Vagina (tissue), 2 donors: ENCODE results near the gene SULF2. TPM values are rescaled to one million over a fixed set of nuclear protein-coding genes. Genes with fewer than 3 reads are reported as not detected.
A peak's percentile ranks its signal among the peaks of the same experiment; 100 is the strongest.

Experiments
- DNase-seq, 2 donors: peaks; one replicate each; pipeline ENCODE4 v3.0.0-alpha.2; 2017; ENCODE audit errors: extremely low spot score in 2 of 2
- H3K27ac ChIP-seq: fragments of 200-600 bp; sonication (generic); one replicate; pipeline ENCODE4 v1.5.1; 2019
- H3K27me3 ChIP-seq: fragments of 200-600 bp; sonication (generic); one replicate; pipeline ENCODE4 v1.5.1; 2019
- H3K36me3 ChIP-seq, 2 donors: fragments of 200-600 bp; sonication (generic); one replicate each; pipeline ENCODE4 v1.5.1; 2017 to 2019
- H3K4me1 ChIP-seq: fragments of 200-600 bp; sonication (generic); one replicate; pipeline ENCODE4 v1.5.1; 2019
- H3K4me3 ChIP-seq, 2 donors: fragments of 200-600 bp; sonication (generic); 1 replicate in 1 of 2; 2 replicates in 1 of 2; pipeline ENCODE4 v1.5.1; 2016 to 2019
- H3K9me3 ChIP-seq: fragments of 200-600 bp; sonication (generic); one replicate; pipeline ENCODE4 v1.5.1; 2019
- CTCF ChIP-seq, 3 experiments: fragments of 450-650 bp in 2 of 3; fragments of 200-600 bp in 1 of 3; sonication (generic) in 1 of 3; IDR thresholded peaks; one replicate each; pipeline ENCODE4 v1.5.1; 2017 to 2019; ENCODE audit warnings: antibody characterized with exemption in 3 of 3, mild to moderate bottlenecking in 2 of 3, moderate library complexity in 2 of 3
- POLR2A ChIP-seq, 2 donors: fragments of 450-650 bp; IDR thresholded peaks; one replicate each; pipeline ENCODE4 v1.6.1; 2017; ENCODE audit warnings: antibody characterized with exemption in 2 of 2, mild to moderate bottlenecking in 2 of 2, moderate library complexity in 2 of 2
- POLR2AphosphoS5 ChIP-seq, 2 donors: sonication (generic); formaldehyde crosslinking; IDR thresholded peaks; one replicate each; pipeline ENCODE4 v1.9.0; 2017; ENCODE audit warnings: antibody characterized with exemption in 2 of 2, mild to moderate bottlenecking in 2 of 2, low read depth in 1 of 2; ENCODE audit not compliant: insufficient read depth in 1 of 2
- intact Hi-C: fragments of 100-400 bp; cut with DNase I; formaldehyde crosslinking; loops from one replicate; pipeline ENCODE4 v1.15.1; 2023
- total RNA-seq: library from RNA; depleted of rRNA; stranded (reverse); fragments of >200 nt; gene quantifications from one replicate; pipeline ENCODE4 v1.2.3, GENCODE V29; 2016

Gene SULF2
- total RNA-seq, 1 donor from 2014 or later, result 157 TPM

DNA sequence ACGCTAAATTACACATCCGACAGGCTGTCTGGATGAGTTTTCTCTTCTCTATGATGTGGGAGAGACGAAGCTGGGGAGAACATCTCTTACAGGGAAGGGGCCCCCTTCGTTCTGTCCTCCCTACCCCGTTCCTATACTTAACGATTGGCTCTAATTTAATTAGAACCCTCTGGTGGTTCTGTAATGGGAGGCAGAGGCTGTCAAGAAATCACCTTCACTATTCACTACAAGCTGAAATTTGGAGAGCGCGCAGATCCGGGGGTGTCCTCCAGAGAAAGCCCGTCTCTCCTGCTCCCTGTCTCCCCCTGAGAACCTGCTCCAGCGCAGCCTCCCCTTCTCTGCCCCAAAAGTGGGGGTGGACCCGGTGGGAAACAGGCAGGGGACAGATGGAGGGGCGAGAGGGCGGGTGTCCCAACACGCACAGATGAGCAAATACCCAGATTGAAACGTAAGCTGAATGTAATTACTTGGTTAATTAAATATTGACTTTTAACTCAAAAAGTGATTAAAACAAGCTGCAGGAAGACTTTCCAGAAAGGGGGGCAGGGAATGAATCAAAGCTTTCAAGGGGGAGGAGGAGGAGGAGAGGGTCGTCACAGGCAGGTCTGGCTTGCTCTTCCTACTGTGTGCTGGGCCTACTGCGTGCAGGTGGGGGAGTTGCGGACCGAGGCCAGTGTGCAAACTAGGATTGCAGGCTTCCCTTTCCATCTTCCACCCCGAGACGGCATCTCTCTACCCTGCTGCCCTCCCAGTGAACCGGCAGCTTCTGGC is 1.3 kb downstream of the SULF2 start:
- no peaks in the 10 kb centered on the region for H3K27me3 ChIP-seq
- peak overlapping the region; percentile 80 for H3K27ac ChIP-seq
- no peak for DNase-seq
- H3K4me1 ChIP-seq, result peaks cover 45% of the 10 kb centered on the region
- intact Hi-C loops, result loop anchor here (10.0 kb wide), 3 partner anchors 59 to 411 kb away; no protein-coding TSS in a partner anchor
- TF ChIP-seq CTCF (IDR thresholded peaks at IDR 0.05) (no peak), POLR2A (IDR thresholded peaks at IDR 0.05) (no peak), POLR2AphosphoS5 (IDR thresholded peaks at IDR 0.05; ENCODE audit: insufficient read depth in 1 of 2, low read depth in 1 of 2) (no peak)
- no peaks in the 10 kb centered on the region for H3K36me3 ChIP-seq
- no peaks in the 10 kb centered on the region for H3K9me3 ChIP-seq
- peak overlapping the region; percentile 66 for H3K4me3 ChIP-seq

GRCh38 chr20:47782920-47783552 is 2.2 kb downstream of the SULF2 start:
- intact Hi-C loops, result loop anchor here (10.0 kb wide), 3 partner anchors 58 to 412 kb away; no protein-coding TSS in a partner anchor
- peaks cover 49% of the 10 kb centered on the region for H3K4me1 ChIP-seq

GRCh38 chr20:47782076-47782475 is 3.2 kb downstream of the SULF2 start:
- no peak for TF ChIP-seq POLR2AphosphoS5 (IDR thresholded peaks at IDR 0.05; ENCODE audit: insufficient read depth in 1 of 2, low read depth in 1 of 2)
- no peak for TF ChIP-seq CTCF (IDR thresholded peaks at IDR 0.05)
- TF ChIP-seq POLR2A (IDR thresholded peaks at IDR 0.05), result no peak
- Histone ChIP-seq H3K9me3 (no peaks in the 10 kb centered on the region), H3K4me3 (no peak overlapping the region), H3K27ac (no peak overlapping the region), H3K4me1 (peaks cover 50% of the 10 kb centered on the region), H3K36me3 (no peaks in the 10 kb centered on the region), H3K27me3 (no peaks in the 10 kb centered on the region)
- intact Hi-C loops, result loop anchor here (10.0 kb wide), 3 partner anchors 57 to 413 kb away; no protein-coding TSS in a partner anchor
- DNase-seq, result no peak

More at GRCh38 chr20:47782920-47783552, 2.2 kb downstream of the SULF2 start:
- no peak for DNase-seq
- Histone ChIP-seq H3K27me3 (no peaks in the 10 kb centered on the region), H3K4me3 (no peak overlapping the region), H3K27ac (no peak overlapping the region), H3K9me3 (no peaks in the 10 kb centered on the region), H3K36me3 (no peaks in the 10 kb centered on the region)
- TF ChIP-seq POLR2AphosphoS5 (IDR thresholded peaks at IDR 0.05; ENCODE audit: insufficient read depth in 1 of 2, low read depth in 1 of 2) (no peak), POLR2A (IDR thresholded peaks at IDR 0.05) (no peak), CTCF (IDR thresholded peaks at IDR 0.05) (no peak)

- H3K4me3 ChIP-seq, result no peak overlapping the region
- no peak overlapping the region for H3K27ac ChIP-seq
- TF ChIP-seq POLR2A (IDR thresholded peaks at IDR 0.05) (no peak), CTCF (IDR thresholded peaks at IDR 0.05) (no peak), POLR2AphosphoS5 (IDR thresholded peaks at IDR 0.05; ENCODE audit: insufficient read depth in 1 of 2, low read depth in 1 of 2) (no peak)
- no peaks in the 10 kb centered on the region for H3K27me3 ChIP-seq
- H3K9me3 ChIP-seq, result no peaks in the 10 kb centered on the region
- intact Hi-C loops, result loop anchor here (10.0 kb wide), 3 partner anchors 57 to 413 kb away; no protein-coding TSS in a partner anchor
- H3K4me1 ChIP-seq, result peaks cover 53% of the 10 kb centered on the region
- no peaks in the 10 kb centered on the region for H3K36me3 ChIP-seq
- DNase-seq, result no peak
Observed at GRCh38 chr20:47781632-47782031, 3.6 kb downstream of the SULF2 start.
